Measurements from ENCODE around the gene C21orf58.

C21orf58 gene

DNA sequence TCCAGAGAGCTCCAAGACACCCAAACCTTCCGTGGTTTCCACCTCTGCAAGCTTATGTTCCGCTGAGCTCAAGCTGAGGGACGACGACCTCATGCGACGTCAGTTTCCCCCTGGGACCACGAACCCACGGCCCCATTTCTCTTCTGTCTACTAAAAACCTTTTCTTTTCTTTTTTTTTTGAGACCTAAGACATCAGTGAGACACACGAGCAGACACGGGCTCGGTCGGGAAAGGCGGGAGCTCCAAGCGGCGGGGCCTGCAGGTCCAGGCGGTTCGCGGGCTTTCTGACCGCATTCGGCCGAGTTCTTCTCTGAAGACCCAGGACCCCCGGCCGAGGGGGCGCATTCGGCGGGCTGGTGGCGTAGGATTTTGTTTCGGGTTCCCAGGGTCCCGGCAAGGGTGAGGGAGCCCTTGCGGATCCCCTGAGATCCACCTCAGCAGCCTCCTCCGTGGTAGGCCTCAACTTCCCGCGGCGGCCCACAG is 402 bp downstream of the C21orf58 start:
- Histone ChIP-seq H3K9me3 (ENCODE audit: insufficient read depth, low read length) (no peaks in the 10 kb centered on the region), H3K4me1 (ENCODE audit: insufficient read depth, insufficient read length) (peaks cover 14% of the 10 kb centered on the region), H3K27me3 (ENCODE audit: insufficient read depth, insufficient read length) (no peaks in the 10 kb centered on the region), H3K36me3 (ENCODE audit: insufficient read depth, insufficient read length, low read length) (peaks cover 55% of the 10 kb centered on the region), H3K4me3 (ENCODE audit: insufficient read length, low read depth) (peak overlapping the region; percentile 98), H3K9ac (ENCODE audit: insufficient read length, low read depth) (peak overlapping the region; percentile 99)
- no peak for DNase-seq (ENCODE audit: low read depth, low spot score)
- TF ChIP-seq ZNF274 (IDR thresholded peaks at IDR 0.05; ENCODE audit: low read depth, low read length) (no peak), SUZ12 (IDR thresholded peaks at IDR 0.05; ENCODE audit: extremely low read depth, insufficient read depth, insufficient read length) (no peak), YY1 (IDR thresholded peaks at IDR 0.05; ENCODE audit: insufficient read depth, insufficient read length) (no peak)

- Histone ChIP-seq H3K27me3 (ENCODE audit: insufficient read depth, insufficient read length) (no peaks in the 10 kb centered on the region), H3K36me3 (ENCODE audit: insufficient read depth, insufficient read length, low read length) (peaks cover 49% of the 10 kb centered on the region), H3K4me1 (ENCODE audit: insufficient read depth, insufficient read length) (peaks cover 20% of the 10 kb centered on the region), H3K4me3 (ENCODE audit: insufficient read length, low read depth) (peak overlapping the region; percentile 98), H3K9me3 (ENCODE audit: insufficient read depth, low read length) (no peaks in the 10 kb centered on the region), H3K9ac (ENCODE audit: insufficient read length, low read depth) (peak overlapping the region; percentile 99)
- no peak for DNase-seq (ENCODE audit: low read depth, low spot score)
- TF ChIP-seq ZNF274 (IDR thresholded peaks at IDR 0.05; ENCODE audit: low read depth, low read length) (no peak), YY1 (IDR thresholded peaks at IDR 0.05; ENCODE audit: insufficient read depth, insufficient read length) (no peak), SUZ12 (IDR thresholded peaks at IDR 0.05; ENCODE audit: extremely low read depth, insufficient read depth, insufficient read length) (no peak)
Measured at GRCh38 chr21:46322351-46323226, 1.1 kb downstream of the C21orf58 start.

- Histone ChIP-seq H3K4me3 (ENCODE audit: insufficient read length, low read depth) (no peak overlapping the region), H3K4me1 (ENCODE audit: insufficient read depth, insufficient read length) (peaks cover 23% of the 10 kb centered on the region), H3K36me3 (ENCODE audit: insufficient read depth, insufficient read length, low read length) (peaks cover 59% of the 10 kb centered on the region), H3K9ac (ENCODE audit: insufficient read length, low read depth) (no peak overlapping the region), H3K27me3 (ENCODE audit: insufficient read depth, insufficient read length) (no peaks in the 10 kb centered on the region), H3K9me3 (ENCODE audit: insufficient read depth, low read length) (no peaks in the 10 kb centered on the region)
- TF ChIP-seq YY1 (IDR thresholded peaks at IDR 0.05; ENCODE audit: insufficient read depth, insufficient read length) (no peak), ZNF274 (IDR thresholded peaks at IDR 0.05; ENCODE audit: low read depth, low read length) (no peak), SUZ12 (IDR thresholded peaks at IDR 0.05; ENCODE audit: extremely low read depth, insufficient read depth, insufficient read length) (no peak)
- no peak for DNase-seq (ENCODE audit: low read depth, low spot score)
Measured at GRCh38 chr21:46320331-46320801, 3.3 kb downstream of the C21orf58 start.

DNA sequence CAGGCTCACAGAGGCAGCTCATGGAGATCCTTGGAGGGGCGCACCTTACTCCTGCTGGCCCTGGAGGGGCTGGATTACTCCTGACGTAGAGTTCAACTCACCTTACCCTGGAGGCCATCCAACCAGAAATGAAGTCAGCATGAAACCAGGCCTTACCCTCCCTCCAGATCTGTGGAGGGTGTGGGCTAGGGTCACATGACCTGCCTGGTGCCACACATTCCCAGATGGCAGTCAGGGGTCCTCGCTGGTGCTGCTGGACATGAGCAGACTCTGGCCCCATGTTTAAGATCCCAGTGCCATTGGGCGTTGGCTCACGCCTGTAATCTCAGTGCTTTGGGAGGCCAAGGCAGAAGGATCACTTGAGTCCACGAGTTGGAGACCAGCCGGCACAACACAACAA is 4.5 kb downstream of the C21orf58 start:
- Histone ChIP-seq H3K4me1 (ENCODE audit: insufficient read depth, insufficient read length) (peaks cover 23% of the 10 kb centered on the region), H3K27me3 (ENCODE audit: insufficient read depth, insufficient read length) (no peaks in the 10 kb centered on the region), H3K4me3 (ENCODE audit: insufficient read length, low read depth) (no peak overlapping the region), H3K36me3 (ENCODE audit: insufficient read depth, insufficient read length, low read length) (peaks cover 71% of the 10 kb centered on the region), H3K9ac (ENCODE audit: insufficient read length, low read depth) (peak overlapping the region; percentile 66), H3K9me3 (ENCODE audit: insufficient read depth, low read length) (no peaks in the 10 kb centered on the region)
- TF ChIP-seq ZNF274 (IDR thresholded peaks at IDR 0.05; ENCODE audit: low read depth, low read length), result no peak
- TF ChIP-seq YY1 (IDR thresholded peaks at IDR 0.05; ENCODE audit: insufficient read depth, insufficient read length), result no peak
- no peak for TF ChIP-seq SUZ12 (IDR thresholded peaks at IDR 0.05; ENCODE audit: extremely low read depth, insufficient read depth, insufficient read length)
- no peak for DNase-seq (ENCODE audit: low read depth, low spot score)

DNA sequence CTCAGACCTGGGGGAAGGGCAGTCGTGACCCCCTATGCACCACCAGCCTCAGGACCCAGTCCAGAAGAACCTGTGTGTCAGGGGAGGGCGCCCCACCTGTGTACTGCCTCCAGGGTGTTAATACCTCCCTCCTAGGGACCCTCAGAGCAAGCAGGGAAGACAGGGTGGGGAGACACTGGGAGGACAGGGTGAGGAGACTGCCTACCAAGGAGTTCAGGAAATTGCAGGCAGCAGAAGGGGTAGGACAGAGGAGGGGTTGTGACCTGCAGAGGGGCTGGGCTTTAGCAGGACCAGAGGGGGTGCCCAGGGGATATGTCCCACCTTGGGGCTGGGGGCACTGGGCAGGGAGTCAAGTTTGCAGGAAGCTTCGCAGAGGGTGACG is 5.2 kb downstream of the C21orf58 start:
- DNase-seq (ENCODE audit: low read depth, low spot score), result no peak
- peaks cover 23% of the 10 kb centered on the region for H3K4me1 ChIP-seq (ENCODE audit: insufficient read depth, insufficient read length)
- H3K36me3 ChIP-seq (ENCODE audit: insufficient read depth, insufficient read length, low read length), result peaks cover 77% of the 10 kb centered on the region
- no peaks in the 10 kb centered on the region for H3K9me3 ChIP-seq (ENCODE audit: insufficient read depth, low read length)
- TF ChIP-seq YY1 (IDR thresholded peaks at IDR 0.05; ENCODE audit: insufficient read depth, insufficient read length) (no peak), SUZ12 (IDR thresholded peaks at IDR 0.05; ENCODE audit: extremely low read depth, insufficient read depth, insufficient read length) (no peak), ZNF274 (IDR thresholded peaks at IDR 0.05; ENCODE audit: low read depth, low read length) (no peak)
- H3K27me3 ChIP-seq (ENCODE audit: insufficient read depth, insufficient read length), result no peaks in the 10 kb centered on the region
- peak overlapping the region; percentile 66 for H3K9ac ChIP-seq (ENCODE audit: insufficient read length, low read depth)
- no peak overlapping the region for H3K4me3 ChIP-seq (ENCODE audit: insufficient read length, low read depth)

GRCh38 chr21:46317710-46318463 is 5.8 kb downstream of the C21orf58 start:
- no peak for TF ChIP-seq ZNF274 (IDR thresholded peaks at IDR 0.05; ENCODE audit: low read depth, low read length)
- TF ChIP-seq SUZ12 (IDR thresholded peaks at IDR 0.05; ENCODE audit: extremely low read depth, insufficient read depth, insufficient read length), result no peak
- TF ChIP-seq YY1 (IDR thresholded peaks at IDR 0.05; ENCODE audit: insufficient read depth, insufficient read length), result no peak
- Histone ChIP-seq H3K4me3 (ENCODE audit: insufficient read length, low read depth) (no peak overlapping the region), H3K4me1 (ENCODE audit: insufficient read depth, insufficient read length) (peaks cover 23% of the 10 kb centered on the region), H3K9ac (ENCODE audit: insufficient read length, low read depth) (peak overlapping the region; percentile 66), H3K27me3 (ENCODE audit: insufficient read depth, insufficient read length) (no peaks in the 10 kb centered on the region), H3K9me3 (ENCODE audit: insufficient read depth, low read length) (no peaks in the 10 kb centered on the region), H3K36me3 (ENCODE audit: insufficient read depth, insufficient read length, low read length) (peaks cover 80% of the 10 kb centered on the region)
- no peak for DNase-seq (ENCODE audit: low read depth, low spot score)
